Adrenal gland (tissue), 5 donors: ENCODE measurements around the gene POLG.

Experiments used
- POLR2A ChIP-seq, 2 donors: fragments of 450-650 bp; IDR thresholded peaks; one replicate each; pipeline ENCODE4 v1.6.1; 2017; ENCODE audit warnings: antibody characterized with exemption in 2 of 2, mild to moderate bottlenecking in 2 of 2, moderate library complexity in 1 of 2
- TF ChIP-seq, protein P1 (sequence below), 6 experiments: fragments of 450-650 bp in 4 of 6; fragments of 200-600 bp in 2 of 6; sonication (generic) in 1 of 6; IDR thresholded peaks; 1 replicate in 5 of 6; 2 replicates in 1 of 6; pipeline versions ENCODE4 v1.5.1 to v1.8.0; 2016 to 2021; ENCODE audit warnings: antibody characterized with exemption in 6 of 6, mild to moderate bottlenecking in 2 of 6, moderate library complexity in 1 of 6
- donor health status: DM: no; HTN: no; CAD: no.

DNA sequence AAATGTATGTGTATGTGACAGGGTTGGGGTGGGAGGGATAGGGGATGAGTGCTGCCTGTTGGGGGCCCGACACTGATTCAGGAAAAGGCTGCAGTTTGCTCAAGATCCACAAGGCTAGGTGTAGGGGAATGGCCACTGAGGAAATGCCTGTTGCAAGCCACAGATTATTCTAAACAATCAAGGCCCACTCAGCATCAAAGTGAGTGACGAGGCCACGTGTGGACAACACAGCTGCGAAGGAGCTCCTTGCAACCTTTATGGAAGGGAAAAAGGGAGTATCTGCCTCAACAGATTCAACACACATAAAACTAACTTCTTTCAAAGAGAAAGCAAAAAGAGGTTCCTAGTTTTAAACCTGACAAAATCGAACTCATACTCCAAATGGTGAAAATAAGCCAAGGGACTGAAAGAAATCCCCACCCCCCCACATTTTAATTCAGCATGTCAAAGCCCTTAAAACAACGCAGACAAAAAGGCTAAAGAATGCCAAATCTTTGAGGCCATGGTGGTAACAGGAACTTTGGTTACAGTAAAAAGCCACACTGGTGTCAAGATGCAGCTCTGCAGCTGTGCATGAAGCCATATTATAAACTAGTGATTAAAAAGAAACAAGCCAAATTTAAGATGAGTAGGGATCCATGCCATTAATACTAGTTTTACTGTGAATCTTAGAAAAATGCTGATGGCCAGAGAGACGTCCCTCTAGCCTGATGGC, 3.6 kb downstream of the POLG start:
- TF ChIP-seq, protein P1, sequence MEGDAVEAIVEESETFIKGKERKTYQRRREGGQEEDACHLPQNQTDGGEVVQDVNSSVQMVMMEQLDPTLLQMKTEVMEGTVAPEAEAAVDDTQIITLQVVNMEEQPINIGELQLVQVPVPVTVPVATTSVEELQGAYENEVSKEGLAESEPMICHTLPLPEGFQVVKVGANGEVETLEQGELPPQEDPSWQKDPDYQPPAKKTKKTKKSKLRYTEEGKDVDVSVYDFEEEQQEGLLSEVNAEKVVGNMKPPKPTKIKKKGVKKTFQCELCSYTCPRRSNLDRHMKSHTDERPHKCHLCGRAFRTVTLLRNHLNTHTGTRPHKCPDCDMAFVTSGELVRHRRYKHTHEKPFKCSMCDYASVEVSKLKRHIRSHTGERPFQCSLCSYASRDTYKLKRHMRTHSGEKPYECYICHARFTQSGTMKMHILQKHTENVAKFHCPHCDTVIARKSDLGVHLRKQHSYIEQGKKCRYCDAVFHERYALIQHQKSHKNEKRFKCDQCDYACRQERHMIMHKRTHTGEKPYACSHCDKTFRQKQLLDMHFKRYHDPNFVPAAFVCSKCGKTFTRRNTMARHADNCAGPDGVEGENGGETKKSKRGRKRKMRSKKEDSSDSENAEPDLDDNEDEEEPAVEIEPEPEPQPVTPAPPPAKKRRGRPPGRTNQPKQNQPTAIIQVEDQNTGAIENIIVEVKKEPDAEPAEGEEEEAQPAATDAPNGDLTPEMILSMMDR (IDR thresholded peaks at IDR 0.05) = no peak
- TF ChIP-seq POLR2A (IDR thresholded peaks at IDR 0.05) = no peak
